ENCODE results near the gene FAM187B. TPM values are rescaled to one million over a fixed set of nuclear protein-coding genes. Genes with fewer than 3 reads are reported as not detected.
"Not testable (repeated sequence)": the region's sequence is repeated elsewhere in the genome, so short reads cannot be mapped to it uniquely, and the experiment has no call there.

FAM187B gene
- total RNA-seq, 1 donor from 2014 or later, result not detected

- peaks cover 5% of the 10 kb centered on the region for H3K27me3 ChIP-seq (ENCODE audit: insufficient read depth, low read length)
- H3K36me3 ChIP-seq (ENCODE audit: insufficient read depth, low read length), result no peaks in the 10 kb centered on the region
- Mint-ChIP-seq H3K9me3 (ENCODE audit: unreplicated experiment) (peaks cover 4% of the 10 kb centered on the region), H3K27ac (ENCODE audit: unreplicated experiment) (no peak overlapping the region), H3K4me3 (ENCODE audit: unreplicated experiment) (no peak overlapping the region), H3K36me3 (ENCODE audit: low read depth, unreplicated experiment) (no peaks in the 10 kb centered on the region), H3K27me3 (ENCODE audit: low read depth, unreplicated experiment) (peaks cover 18% of the 10 kb centered on the region), H3K4me1 (ENCODE audit: low read depth, unreplicated experiment) (peaks cover 2% of the 10 kb centered on the region)
- H3K4me1 ChIP-seq (ENCODE audit: insufficient read depth, low read length), result no peaks in the 10 kb centered on the region
- no peaks in the 10 kb centered on the region for H3K9me3 ChIP-seq (ENCODE audit: insufficient read depth, low read depth, low read length)
- no peaks in the 10 kb centered on the region for H3K79me2 ChIP-seq (ENCODE audit: insufficient read depth, low read length)
- no peak overlapping the region for H3K27ac ChIP-seq (ENCODE audit: low read depth, low read length)
- no peak overlapping the region for H3K4me3 ChIP-seq (ENCODE audit: insufficient read depth, low read depth, low read length)
- no peaks in the 10 kb centered on the region for H4K20me1 ChIP-seq (ENCODE audit: insufficient read depth, low read length)
- no peak overlapping the region for H3K4me2 ChIP-seq (ENCODE audit: low read length)
- FAIRE-seq, result no peak
- H2AFZ ChIP-seq (ENCODE audit: low read depth, low read length), result no peak overlapping the region
- TF ChIP-seq EZH2 (IDR thresholded peaks at IDR 0.05; ENCODE audit: insufficient read depth, low read length), result no peak
- TF ChIP-seq, protein P1, sequence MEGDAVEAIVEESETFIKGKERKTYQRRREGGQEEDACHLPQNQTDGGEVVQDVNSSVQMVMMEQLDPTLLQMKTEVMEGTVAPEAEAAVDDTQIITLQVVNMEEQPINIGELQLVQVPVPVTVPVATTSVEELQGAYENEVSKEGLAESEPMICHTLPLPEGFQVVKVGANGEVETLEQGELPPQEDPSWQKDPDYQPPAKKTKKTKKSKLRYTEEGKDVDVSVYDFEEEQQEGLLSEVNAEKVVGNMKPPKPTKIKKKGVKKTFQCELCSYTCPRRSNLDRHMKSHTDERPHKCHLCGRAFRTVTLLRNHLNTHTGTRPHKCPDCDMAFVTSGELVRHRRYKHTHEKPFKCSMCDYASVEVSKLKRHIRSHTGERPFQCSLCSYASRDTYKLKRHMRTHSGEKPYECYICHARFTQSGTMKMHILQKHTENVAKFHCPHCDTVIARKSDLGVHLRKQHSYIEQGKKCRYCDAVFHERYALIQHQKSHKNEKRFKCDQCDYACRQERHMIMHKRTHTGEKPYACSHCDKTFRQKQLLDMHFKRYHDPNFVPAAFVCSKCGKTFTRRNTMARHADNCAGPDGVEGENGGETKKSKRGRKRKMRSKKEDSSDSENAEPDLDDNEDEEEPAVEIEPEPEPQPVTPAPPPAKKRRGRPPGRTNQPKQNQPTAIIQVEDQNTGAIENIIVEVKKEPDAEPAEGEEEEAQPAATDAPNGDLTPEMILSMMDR (IDR thresholded peaks at IDR 0.05; ENCODE audit: insufficient read depth, low read depth, low read length), result no peak
- no peak overlapping the region for H3K9ac ChIP-seq (ENCODE audit: low read length)
- no peak for DNase-seq (ENCODE audit: low read depth)
Observed at GRCh38 chr19:35202722-35203688, 25.5 kb downstream of the FAM187B start.

DNA sequence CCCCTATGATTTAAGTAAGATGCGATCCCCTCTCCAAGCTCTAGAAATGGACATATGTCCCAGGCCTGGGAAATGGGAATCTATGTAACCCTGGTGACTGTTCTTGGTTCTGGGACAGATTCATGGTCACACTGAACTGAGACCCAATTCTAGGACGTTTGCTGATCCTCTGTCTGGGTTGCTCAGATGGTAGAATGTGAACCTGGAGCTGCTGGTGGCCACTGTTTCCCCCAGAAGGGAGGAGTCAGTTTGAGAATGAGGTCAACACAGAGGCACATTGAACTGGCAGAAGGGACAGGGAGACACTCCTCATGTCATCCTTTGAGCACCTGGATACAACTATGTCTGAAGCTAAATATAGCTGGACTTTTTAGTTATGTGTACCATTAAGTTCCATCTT, 29.1 kb downstream of the FAM187B start:
- Histone ChIP-seq H3K9ac (ENCODE audit: low read length) (no peak overlapping the region), H3K36me3 (ENCODE audit: insufficient read depth, low read length) (no peaks in the 10 kb centered on the region), H3K79me2 (ENCODE audit: insufficient read depth, low read length) (no peaks in the 10 kb centered on the region), H3K27me3 (ENCODE audit: insufficient read depth, low read length) (peaks cover 5% of the 10 kb centered on the region), H2AFZ (ENCODE audit: low read depth, low read length) (no peak overlapping the region), H3K4me3 (ENCODE audit: insufficient read depth, low read depth, low read length) (no peak overlapping the region), H3K4me2 (ENCODE audit: low read length) (no peak overlapping the region), H3K27ac (ENCODE audit: low read depth, low read length) (no peak overlapping the region), H3K4me1 (ENCODE audit: insufficient read depth, low read length) (no peaks in the 10 kb centered on the region), H4K20me1 (ENCODE audit: insufficient read depth, low read length) (no peaks in the 10 kb centered on the region), H3K9me3 (ENCODE audit: insufficient read depth, low read depth, low read length) (no peaks in the 10 kb centered on the region)
- peaks cover 2% of the 10 kb centered on the region for H3K4me1 Mint-ChIP-seq (ENCODE audit: low read depth, unreplicated experiment)
- no peak overlapping the region for H3K4me3 Mint-ChIP-seq (ENCODE audit: unreplicated experiment)
- TF ChIP-seq, protein P1 (IDR thresholded peaks at IDR 0.05; ENCODE audit: insufficient read depth, low read depth, low read length), result no peak
- TF ChIP-seq EZH2 (IDR thresholded peaks at IDR 0.05; ENCODE audit: insufficient read depth, low read length), result no peak
- H3K36me3 Mint-ChIP-seq (ENCODE audit: low read depth, unreplicated experiment), result no peaks in the 10 kb centered on the region
- DNase-seq (ENCODE audit: low read depth) (no peak), FAIRE-seq (no peak)
- no peak overlapping the region for H3K27ac Mint-ChIP-seq (ENCODE audit: unreplicated experiment)
- H3K27me3 Mint-ChIP-seq (ENCODE audit: low read depth, unreplicated experiment), result peaks cover 8% of the 10 kb centered on the region
- peaks cover 4% of the 10 kb centered on the region for H3K9me3 Mint-ChIP-seq (ENCODE audit: unreplicated experiment)

GRCh38 chr19:35196861-35197260, 31.7 kb downstream of the FAM187B start:
- not testable (repeated sequence) for H3K27ac Mint-ChIP-seq (ENCODE audit: unreplicated experiment); H3K36me3 ChIP-seq (ENCODE audit: insufficient read depth, low read length); H3K9ac ChIP-seq (ENCODE audit: low read length); FAIRE-seq; DNase-seq (ENCODE audit: low read depth); H3K4me2 ChIP-seq (ENCODE audit: low read length); H3K27me3 Mint-ChIP-seq (ENCODE audit: low read depth, unreplicated experiment); H3K27me3 ChIP-seq (ENCODE audit: insufficient read depth, low read length); H3K4me3 ChIP-seq (ENCODE audit: insufficient read depth, low read depth, low read length); H3K27ac ChIP-seq (ENCODE audit: low read depth, low read length); H3K4me3 Mint-ChIP-seq (ENCODE audit: unreplicated experiment); H3K9me3 Mint-ChIP-seq (ENCODE audit: unreplicated experiment); H3K4me1 Mint-ChIP-seq (ENCODE audit: low read depth, unreplicated experiment); H3K4me1 ChIP-seq (ENCODE audit: insufficient read depth, low read length); H3K36me3 Mint-ChIP-seq (ENCODE audit: low read depth, unreplicated experiment); H3K9me3 ChIP-seq (ENCODE audit: insufficient read depth, low read depth, low read length); H3K79me2 ChIP-seq (ENCODE audit: insufficient read depth, low read length); H4K20me1 ChIP-seq (ENCODE audit: insufficient read depth, low read length); H2AFZ ChIP-seq (ENCODE audit: low read depth, low read length)

Measured in astrocyte (in vitro differentiated cells and primary cell).